Measurements from ENCODE around the gene ADNP. TPM values are rescaled to one million over a fixed set of nuclear protein-coding genes. Genes with fewer than 3 reads are reported as not detected.

ADNP gene
- total RNA-seq, 2 experiments from 2014 or later: 41.9 to 47.1 TPM

DNA sequence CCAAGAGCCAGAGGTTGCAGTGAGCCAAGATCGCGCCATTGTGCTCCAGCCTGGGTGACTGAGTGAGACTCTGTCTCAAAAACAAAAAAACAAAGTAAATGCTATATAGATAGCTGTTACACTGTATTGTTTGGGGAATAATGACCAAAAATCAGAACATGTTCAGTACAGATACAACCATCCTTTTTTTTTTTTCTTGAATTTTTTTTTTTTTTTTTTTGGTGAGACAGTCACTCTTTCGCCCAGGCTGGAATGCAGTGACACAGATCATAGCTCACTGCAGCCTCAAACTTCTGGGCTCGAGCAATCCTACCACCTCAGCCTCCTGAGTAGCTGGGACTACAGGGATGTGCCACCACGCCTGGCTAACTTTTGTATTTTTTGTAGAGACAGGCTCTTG is 72.7 kb downstream of the ADNP start:
- H3K9me3 Mint-ChIP-seq: no peaks in the 10 kb centered on the region
- ATAC-seq (ENCODE audit: poor library complexity): no peak
- intact Hi-C loops (cut with DNase I, micrococcal nuclease): no loop called here
- H3K36me3 Mint-ChIP-seq (ENCODE audit: low read depth): peaks cover 11% of the 10 kb centered on the region
- no peaks in the 10 kb centered on the region for H3K4me1 Mint-ChIP-seq (ENCODE audit: low read depth)
- Histone ChIP-seq H3K4me3 (ENCODE audit: low read length) (no peak overlapping the region), H3K9me3 (ENCODE audit: control insufficient read depth in 1 of 2, insufficient read depth in 1 of 2, low read length in 2 of 2) (no peaks in the 10 kb centered on the region), H3K27me3 (ENCODE audit: control insufficient read depth in 1 of 2, insufficient read depth in 2 of 2, low read length in 2 of 2) (no peaks in the 10 kb centered on the region), H3K27ac (ENCODE audit: low read depth in 1 of 2, low read length in 2 of 2) (no peak overlapping the region), H3K4me1 (ENCODE audit: insufficient read depth, low read length) (no peaks in the 10 kb centered on the region), H3K36me3 (ENCODE audit: insufficient read depth, low read length) (no peaks in the 10 kb centered on the region)
- TF ChIP-seq, protein P1, sequence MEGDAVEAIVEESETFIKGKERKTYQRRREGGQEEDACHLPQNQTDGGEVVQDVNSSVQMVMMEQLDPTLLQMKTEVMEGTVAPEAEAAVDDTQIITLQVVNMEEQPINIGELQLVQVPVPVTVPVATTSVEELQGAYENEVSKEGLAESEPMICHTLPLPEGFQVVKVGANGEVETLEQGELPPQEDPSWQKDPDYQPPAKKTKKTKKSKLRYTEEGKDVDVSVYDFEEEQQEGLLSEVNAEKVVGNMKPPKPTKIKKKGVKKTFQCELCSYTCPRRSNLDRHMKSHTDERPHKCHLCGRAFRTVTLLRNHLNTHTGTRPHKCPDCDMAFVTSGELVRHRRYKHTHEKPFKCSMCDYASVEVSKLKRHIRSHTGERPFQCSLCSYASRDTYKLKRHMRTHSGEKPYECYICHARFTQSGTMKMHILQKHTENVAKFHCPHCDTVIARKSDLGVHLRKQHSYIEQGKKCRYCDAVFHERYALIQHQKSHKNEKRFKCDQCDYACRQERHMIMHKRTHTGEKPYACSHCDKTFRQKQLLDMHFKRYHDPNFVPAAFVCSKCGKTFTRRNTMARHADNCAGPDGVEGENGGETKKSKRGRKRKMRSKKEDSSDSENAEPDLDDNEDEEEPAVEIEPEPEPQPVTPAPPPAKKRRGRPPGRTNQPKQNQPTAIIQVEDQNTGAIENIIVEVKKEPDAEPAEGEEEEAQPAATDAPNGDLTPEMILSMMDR (IDR thresholded peaks at IDR 0.05): no peak
- ChIA-PET CTCF (interaction anchor here (0.6 kb wide), 1 partner anchor 109 kb away, joined by 3 read pairs; no protein-coding TSS in a partner anchor), POLR2A (no interaction called here)
- H3K27ac Mint-ChIP-seq: no peak overlapping the region
- no peak for DNase-seq
- H3K4me3 Mint-ChIP-seq: no peak overlapping the region
- H3K27me3 Mint-ChIP-seq: no peaks in the 10 kb centered on the region

DNA sequence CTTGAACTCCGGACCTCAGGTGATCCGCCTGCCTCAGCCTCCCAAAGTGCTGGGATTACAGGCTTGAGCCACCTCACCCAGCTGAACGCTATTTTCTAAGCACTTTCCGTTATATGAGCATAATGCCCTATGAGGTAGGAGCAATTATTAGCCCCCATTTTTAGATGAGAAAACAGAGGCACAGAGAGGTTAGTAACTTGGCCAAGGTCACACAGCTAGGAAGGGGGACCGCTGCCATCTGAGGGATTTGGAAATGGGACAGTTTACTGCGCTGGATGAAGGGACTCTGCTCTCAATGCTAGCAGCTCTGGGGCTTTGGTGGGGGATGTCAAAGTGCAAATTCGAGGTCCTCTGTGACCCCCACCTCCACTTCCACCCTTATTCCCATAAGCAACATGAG is 73.9 kb downstream of the ADNP start:
- Histone ChIP-seq H3K36me3 (ENCODE audit: insufficient read depth, low read length) (peaks cover 3% of the 10 kb centered on the region), H3K4me1 (ENCODE audit: insufficient read depth, low read length) (no peaks in the 10 kb centered on the region), H3K9me3 (ENCODE audit: control insufficient read depth in 1 of 2, insufficient read depth in 1 of 2, low read length in 2 of 2) (no peaks in the 10 kb centered on the region), H3K27ac (ENCODE audit: low read depth in 1 of 2, low read length in 2 of 2) (no peak overlapping the region), H3K27me3 (ENCODE audit: control insufficient read depth in 1 of 2, insufficient read depth in 2 of 2, low read length in 2 of 2) (no peaks in the 10 kb centered on the region), H3K4me3 (ENCODE audit: low read length) (no peak overlapping the region)
- DNase-seq (no peak), ATAC-seq (ENCODE audit: poor library complexity) (no peak)
- ChIA-PET CTCF (no interaction called here), POLR2A (interaction anchor here (1.2 kb wide), 1 partner anchor 63 kb away, joined by 4 read pairs; no protein-coding TSS in a partner anchor)
- intact Hi-C loops (cut with DNase I, micrococcal nuclease): no loop called here
- H3K27ac Mint-ChIP-seq: no peak overlapping the region
- peaks cover 10% of the 10 kb centered on the region for H3K36me3 Mint-ChIP-seq (ENCODE audit: low read depth)
- no peak overlapping the region for H3K4me3 Mint-ChIP-seq
- no peaks in the 10 kb centered on the region for H3K4me1 Mint-ChIP-seq (ENCODE audit: low read depth)
- H3K9me3 Mint-ChIP-seq: no peaks in the 10 kb centered on the region
- no peaks in the 10 kb centered on the region for H3K27me3 Mint-ChIP-seq
- TF ChIP-seq, protein P1 (IDR thresholded peaks at IDR 0.05): no peak

DNA sequence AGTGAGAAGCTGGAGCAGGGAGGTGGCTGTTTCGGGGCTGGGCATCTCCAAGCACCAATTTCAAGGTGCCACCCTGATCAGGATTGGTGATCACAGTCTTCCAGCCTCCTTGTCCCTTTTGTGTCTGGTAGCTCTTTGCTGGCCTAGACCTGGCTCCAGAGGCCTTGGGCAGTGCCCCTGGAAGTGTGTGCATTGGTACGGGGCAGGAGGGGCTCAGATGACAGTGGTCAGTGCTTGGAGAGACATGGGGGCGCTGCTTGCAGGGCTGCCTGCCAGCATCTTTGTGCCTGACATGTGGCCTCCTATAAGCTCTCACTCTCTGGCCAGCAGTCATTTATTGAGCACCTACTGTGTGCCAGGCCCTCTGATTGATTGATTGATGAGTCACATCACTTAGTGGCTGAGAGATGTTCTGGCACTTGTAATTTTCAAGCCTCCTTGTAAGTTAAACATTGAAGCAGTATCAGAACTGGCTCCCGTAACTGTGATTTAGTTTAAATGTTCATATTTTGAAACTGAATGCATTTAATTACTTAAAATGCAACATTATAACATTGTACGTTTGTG is 74.7 kb downstream of the ADNP start:
- Histone ChIP-seq H3K9me3 (ENCODE audit: control insufficient read depth in 1 of 2, insufficient read depth in 1 of 2, low read length in 2 of 2) (no peaks in the 10 kb centered on the region), H3K4me1 (ENCODE audit: insufficient read depth, low read length) (no peaks in the 10 kb centered on the region), H3K36me3 (ENCODE audit: insufficient read depth, low read length) (peaks cover 3% of the 10 kb centered on the region), H3K27me3 (ENCODE audit: control insufficient read depth in 1 of 2, insufficient read depth in 2 of 2, low read length in 2 of 2) (no peaks in the 10 kb centered on the region), H3K27ac (ENCODE audit: low read depth in 1 of 2, low read length in 2 of 2) (no peak overlapping the region), H3K4me3 (ENCODE audit: low read length) (no peak overlapping the region)
- intact Hi-C loops (cut with DNase I, micrococcal nuclease): no loop called here
- CTCF ChIA-PET: no interaction called here
- ATAC-seq (ENCODE audit: poor library complexity): no peak
- no peaks in the 10 kb centered on the region for H3K4me1 Mint-ChIP-seq (ENCODE audit: low read depth)
- no peak overlapping the region for H3K27ac Mint-ChIP-seq
- H3K27me3 Mint-ChIP-seq: no peaks in the 10 kb centered on the region
- DNase-seq: no peak
- TF ChIP-seq, protein P1 (IDR thresholded peaks at IDR 0.05): no peak
- no peaks in the 10 kb centered on the region for H3K9me3 Mint-ChIP-seq
- peaks cover 6% of the 10 kb centered on the region for H3K36me3 Mint-ChIP-seq (ENCODE audit: low read depth)
- H3K4me3 Mint-ChIP-seq: no peak overlapping the region
- POLR2A ChIA-PET: interaction anchor here (1.2 kb wide), 1 partner anchor 62 kb away, joined by 4 read pairs; no protein-coding TSS in a partner anchor
